Mucosa of descending colon (tissue), 3 donors: ENCODE data around the gene IRAK2. TPM values are rescaled to one million over a fixed set of nuclear protein-coding genes. Genes with fewer than 3 reads are reported as not detected.
"Not testable (repeated sequence)": the region's sequence is repeated elsewhere in the genome, so short reads cannot be mapped to it uniquely, and the experiment has no call there.

Experiments
- ATAC-seq: fragments of 200-7000 bp; cut with Tn5 transposase; one replicate; pipeline ENCODE4 v1.9.1; 2020; ENCODE audit warnings: mild to moderate bottlenecking, moderate library complexity
- DNase-seq, 3 donors: peaks; one replicate each; pipeline ENCODE4 v3.0.0-alpha.2; 2020
- H3K36me3 ChIP-seq: fragments of 200-600 bp; one replicate; pipeline ENCODE4 v1.8.0; 2021; ENCODE audit warnings: low read depth, mild to moderate bottlenecking
- H3K4me1 ChIP-seq: fragments of 200-600 bp; one replicate; pipeline ENCODE4 v1.8.0; 2021; ENCODE audit warnings: low read depth, mild to moderate bottlenecking
- H3K4me3 ChIP-seq: fragments of 200-600 bp; one replicate; pipeline ENCODE4 v1.8.0; 2021; ENCODE audit warnings: mild to moderate bottlenecking
- H3K9me3 ChIP-seq: fragments of 200-600 bp; one replicate; pipeline ENCODE4 v1.8.0; 2021; ENCODE audit warnings: mild to moderate bottlenecking
- CTCF ChIP-seq: fragments of 200-600 bp; IDR thresholded peaks from one replicate; pipeline ENCODE4 v1.8.0; 2022; ENCODE audit warnings: antibody characterized with exemption, mild to moderate bottlenecking
- intact Hi-C, 2 donors: fragments of 100-400 bp; cut with DNase I in 1 of 2; cut with micrococcal nuclease in 1 of 2; formaldehyde crosslinking; loops; one replicate each; pipeline versions ENCODE4 v1.11.0 to v1.11.1; 2022; cut with DNase I, micrococcal nuclease
- total RNA-seq, 3 donors: library from RNA; stranded (reverse); fragmentation: NEBNext Ultra II Directional in 2 of 3; extraction: Animal tissue kit (Norgen Biotek cat#: 25700) in 2 of 3; gene quantifications; one replicate each; pipeline versions ENCODE4 v1.2.1 to v1.2.4, GENCODE V29; 2021 to 2023
- donor health status: DM: no; HTN: no; CAD: no; lungs with moderate emphysema.
- donor health status: DM: no; HTN: no; CAD: no.
- donor health status: DM: no; HTN: yes; CAD: no.

IRAK2 gene
- total RNA-seq, 3 donors from 2014 or later = 1.1 to 3.2 (median 2.4) TPM

- DNase-seq (no peak), ATAC-seq (no peak)
- peaks cover 5% of the 10 kb centered on the region for H3K36me3 ChIP-seq
- no peaks in the 10 kb centered on the region for H3K4me1 ChIP-seq
- intact Hi-C loops = no loop called here
- TF ChIP-seq CTCF = no peak
- H3K9me3 ChIP-seq = no peaks in the 10 kb centered on the region
- no peak overlapping the region for H3K4me3 ChIP-seq
Measured at GRCh38 chr3:10268930-10269329, 104.2 kb downstream of the IRAK2 start.

- intact Hi-C loops = no loop called here
- TF ChIP-seq CTCF = no peak
- H3K9me3 ChIP-seq = no peaks in the 10 kb centered on the region
- DNase-seq = no peak
- H3K4me3 ChIP-seq = no peak overlapping the region
- no peaks in the 10 kb centered on the region for H3K4me1 ChIP-seq
- H3K36me3 ChIP-seq = peaks cover 5% of the 10 kb centered on the region
- ATAC-seq = no peak
Measured at GRCh38 chr3:10269443-10269842, 104.7 kb downstream of the IRAK2 start.

- ATAC-seq, H3K9me3 ChIP-seq, H3K36me3 ChIP-seq, DNase-seq, intact Hi-C loops, H3K4me3 ChIP-seq, H3K4me1 ChIP-seq: not testable (repeated sequence)
Measured at GRCh38 chr3:10272476-10272875, 107.8 kb downstream of the IRAK2 start.

- intact Hi-C loops = no loop called here
- ATAC-seq (no peak), DNase-seq (no peak)
- H3K4me1 ChIP-seq = no peaks in the 10 kb centered on the region
- TF ChIP-seq CTCF = no peak
- H3K4me3 ChIP-seq = no peak overlapping the region
- peaks cover 5% of the 10 kb centered on the region for H3K36me3 ChIP-seq
- H3K9me3 ChIP-seq = no peaks in the 10 kb centered on the region
Measured at GRCh38 chr3:10272977-10273376, 108.3 kb downstream of the IRAK2 start.

GRCh38 chr3:10273702-10274305 is 109.1 kb downstream of the IRAK2 start:
- no peak for TF ChIP-seq CTCF
- no peaks in the 10 kb centered on the region for H3K4me1 ChIP-seq
- ATAC-seq = no peak
- no peaks in the 10 kb centered on the region for H3K9me3 ChIP-seq
- intact Hi-C loops = no loop called here
- H3K36me3 ChIP-seq = peaks cover 5% of the 10 kb centered on the region
- no peak for DNase-seq
- H3K4me3 ChIP-seq = no peak overlapping the region

GRCh38 chr3:10274601-10275000 is 109.9 kb downstream of the IRAK2 start:
- Histone ChIP-seq H3K9me3 (no peaks in the 10 kb centered on the region), H3K36me3 (peaks cover 5% of the 10 kb centered on the region), H3K4me3 (no peak overlapping the region), H3K4me1 (no peaks in the 10 kb centered on the region)
- DNase-seq (no peak), ATAC-seq (no peak)
- no peak for TF ChIP-seq CTCF
- intact Hi-C loops = no loop called here
